GM12878 (cell line): ENCODE results near the gene RFXANK. TPM values are rescaled to one million over a fixed set of nuclear protein-coding genes. Genes with fewer than 3 reads are reported as not detected.

Source experiments
- ATAC-seq: fragments of 200-7000 bp; cut with Tn5 transposase; 3 replicates; pipeline ENCODE4 v1.9.1; 2020; ENCODE audit warnings: mild to moderate bottlenecking, moderate library complexity
- BruUV-seq: library from RNA; stranded (reverse); fragments of 400-500 nt; replicated peaks from 2 replicates; lab custom pipeline; 2021; lab: Mats Ljungman, UMichigan
- CTCF ChIA-PET: fragments of 300-600 bp; sonication (Branson Sonifier 250); formaldehyde crosslinking; extraction: SDS; loops from one replicate; lab custom pipeline; 2021; ENCODE audit warnings: inconsistent platforms; lab: Yijun Ruan, JAX
- POLR2A ChIA-PET: fragments of 350-600 bp; formaldehyde crosslinking; extraction: SDS; loops from one replicate; lab custom pipeline; 2021; ENCODE audit warnings: inconsistent platforms; lab: Charles Lee
- RAD21 ChIA-PET: fragments of 300-600 bp; sonication (Branson Sonifier 250); formaldehyde crosslinking; loops from one replicate; lab custom pipeline; 2023; ENCODE audit warnings: antibody characterized with exemption; ENCODE audit not compliant: unreplicated experiment; lab: Charles Lee
- SMC1A ChIA-PET: fragments of 300-600 bp; sonication (Branson Sonifier 250); formaldehyde crosslinking; loops from one replicate; lab custom pipeline; 2023; ENCODE audit not compliant: unreplicated experiment, uncharacterized antibody; lab: Charles Lee
- DNase-seq: peaks from one replicate; pipeline ENCODE4 v3.0.0-alpha.2; 2011; ENCODE audit warnings: low read depth, low spot score
- FAIRE-seq: peaks from 3 replicates; lab custom pipeline; 2011; peaks lifted over from hg19 to GRCh38; lab: Jason Lieb, UNC
- H2AFZ ChIP-seq: 2 replicates; pipeline ENCODE4 v1.6.0; 2011; ENCODE audit warnings: low read depth, low read length, control low read depth; ENCODE audit not compliant: control insufficient read depth
- H3K27ac ChIP-seq: 2 replicates; pipeline ENCODE4 v1.5.1; 2011; ENCODE audit warnings: control low read depth; ENCODE audit not compliant: control insufficient read depth, insufficient read depth
- H3K27me3 ChIP-seq, 2 experiments: replicated peaks in 1 of 2; 2 replicates each; pipeline versions ENCODE4 v1.6.0 to v1.6.1; 2011; ENCODE audit warnings: low read length in 1 of 2; ENCODE audit not compliant: control insufficient read depth in 2 of 2, insufficient read depth in 2 of 2
- H3K36me3 ChIP-seq, 2 experiments: 2 replicates each; pipeline ENCODE4 v1.5.1; 2011; ENCODE audit warnings: low read length in 1 of 2; ENCODE audit not compliant: control insufficient read depth in 2 of 2, insufficient read depth in 2 of 2
- H3K4me1 ChIP-seq: 2 replicates; pipeline ENCODE4 v1.6.1; 2011; ENCODE audit warnings: mild to moderate bottlenecking, low read length, moderate library complexity, mixed read lengths; ENCODE audit not compliant: control insufficient read depth, insufficient read depth
- H3K4me2 ChIP-seq: 2 replicates; pipeline ENCODE4 v1.6.0; 2011; ENCODE audit warnings: control low read depth; ENCODE audit not compliant: control insufficient read depth, insufficient read depth
- H3K4me3 ChIP-seq: fragments of 200-600 bp; sonication (generic); 2 replicates; pipeline ENCODE4 v1.5.1; 2016
- H3K79me2 ChIP-seq: 2 replicates; pipeline ENCODE4 v1.6.0; 2011; ENCODE audit warnings: low read length; ENCODE audit not compliant: control insufficient read depth, insufficient read depth
- H3K9ac ChIP-seq: 2 replicates; pipeline ENCODE4 v1.8.0; 2011; ENCODE audit warnings: low read length, control low read depth, mixed read lengths; ENCODE audit not compliant: control insufficient read depth, insufficient read depth
- H3K9me3 ChIP-seq: replicated peaks from 3 replicates; pipeline ENCODE4 v1.5.1; 2011; ENCODE audit warnings: mild to moderate bottlenecking, low read length; ENCODE audit not compliant: control insufficient read depth, insufficient read depth
- H4K20me1 ChIP-seq: 2 replicates; pipeline ENCODE4 v1.6.0; 2011; ENCODE audit not compliant: control insufficient read depth, insufficient read depth
- ATF7 ChIP-seq: fragments of 450-650 bp; IDR thresholded peaks from 2 replicates; pipeline ENCODE4 v1.6.1; 2016; ENCODE audit warnings: low read depth, mild to moderate bottlenecking
- CUX1 ChIP-seq: IDR thresholded peaks from 2 replicates; pipeline ENCODE4 v1.6.1; 2012; ENCODE audit warnings: improper control_type of control experiment, low read depth, low read length; ENCODE audit not compliant: insufficient replicate concordance
- SMAD5 ChIP-seq: IDR thresholded peaks from 2 replicates; pipeline ENCODE4 v1.6.1; 2016; ENCODE audit warnings: antibody characterized with exemption, low read depth
- STAT3 ChIP-seq: IDR thresholded peaks from 2 replicates; pipeline ENCODE4 v1.6.1; 2011; ENCODE audit warnings: low read depth, low read length, improper control_type of control experiment
- TARDBP ChIP-seq: IDR thresholded peaks from 2 replicates; pipeline ENCODE4 v1.6.1; 2016; ENCODE audit warnings: borderline replicate concordance
- TCF12 ChIP-seq: IDR thresholded peaks from 2 replicates; pipeline ENCODE4 v1.6.1; 2011; ENCODE audit warnings: low read depth, mild to moderate bottlenecking, low read length
- WGBS: methylation state at CpG from one replicate; pipeline ENCODE4 v1.1.6; 2016; ENCODE audit warnings: low lambda C conversion rate; ENCODE audit not compliant: insufficient replicate concordance, insufficient coverage; ENCODE audit errors: missing lambda C conversion rate; 5-methylcytosine and 5-hydroxymethylcytosine counted together
- in situ Hi-C: fragments of 300-500 bp; cut with MboI; formaldehyde crosslinking; loops from 9 replicates; pipeline ENCODE4 v1.14.3; 2018; ENCODE audit warnings: mixed read lengths
- intact Hi-C: fragments of 100-400 bp; cut with micrococcal nuclease; formaldehyde crosslinking; loops from one replicate; pipeline ENCODE4 v1.14.2; 2022; ENCODE audit not compliant: unreplicated experiment
- polyA plus RNA-seq, 11 experiments: library from polyadenylated mRNA; depleted of rRNA in 4 of 11; unstranded in 6 of 11; stranded (reverse) in 5 of 11; fragments of >200 nt; fragmentation: Nextera tagmentation in 4 of 11; fragmentation: Illumina TruSeq in 1 of 11; extraction: Ambion mirVana in 4 of 11; extraction: Trizol in 1 of 11; gene quantifications; 1 replicate in 1 of 11; 2 replicates in 10 of 11; pipeline versions ENCODE4 v1.2.1 to v1.2.3, GENCODE V29; 2011 to 2016; ENCODE audit warnings: inconsistent platforms in 2 of 11, missing spikeins in 2 of 11, low read depth in 1 of 11
- total RNA-seq, 4 experiments: library from RNA; depleted of rRNA in 3 of 4; stranded (reverse); fragments of >200 nt in 3 of 4; fragmentation: Illumina TruSeq in 1 of 4; extraction: Trizol in 1 of 4; gene quantifications; 2 replicates each; pipeline versions ENCODE4 v1.2.1 to v1.2.3, GENCODE V29; 2013 to 2021
- TF ChIP-seq, protein P1 (sequence below): IDR thresholded peaks from 2 replicates; pipeline ENCODE4 v1.6.1; 2012; ENCODE audit warnings: low read depth, low read length, improper control_type of control experiment

Gene RFXANK
- total and polyA plus RNA-seq, 10 of the 15 experiments (the other 5 are each of a cell fraction or from before 2014, with no cell fraction given), result 70.8 to 125 (median 95.7) TPM

DNA sequence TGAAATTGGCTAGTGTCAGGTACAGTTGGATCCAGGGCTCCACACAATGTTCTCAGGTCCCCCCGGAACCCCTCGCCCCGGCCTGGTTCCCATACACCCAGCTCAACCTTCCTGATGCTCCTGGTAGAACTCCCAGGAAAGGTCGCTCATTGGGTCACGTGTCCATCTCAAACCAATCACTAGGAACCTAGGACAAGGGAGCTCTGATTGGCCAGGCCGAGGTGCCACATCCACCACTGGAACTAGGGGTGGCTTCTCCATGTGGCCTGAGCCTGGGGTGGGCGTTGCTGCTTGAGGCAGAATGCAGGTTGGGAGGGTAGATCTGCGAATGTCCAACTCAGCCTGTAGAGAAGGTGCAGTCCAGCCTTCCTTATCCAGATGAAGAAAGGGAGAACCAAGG is 15.1 kb upstream of the RFXANK start:
- CTCF ChIA-PET, result interaction anchor here (1.1 to 5.0 kb wide), 4 partner anchors 28 to 124 kb away, joined by 3 to 207 read pairs (median 40); no protein-coding TSS in a partner anchor

More for the DNA sequence above, 15.1 kb upstream of the RFXANK start:
- ATAC-seq (no peak), FAIRE-seq (no peak), DNase-seq (no peak)
- intact Hi-C loops, result no loop called here
- in situ Hi-C loops, result loop anchor here (5.0 kb wide), 1 partner anchor 35 kb away; no protein-coding TSS in a partner anchor
- no peaks in the 10 kb centered on the region for H3K27me3 ChIP-seq
- BruUV-seq, result no TSS peak
- no peaks in the 10 kb centered on the region; a peak in 2 of 4 replicates for H3K36me3 ChIP-seq
- no peak overlapping the region for H3K4me3 ChIP-seq
- ChIA-PET SMC1A (interaction anchor here (3.6 to 6.5 kb wide), 2 partner anchors 29 to 33 kb away, joined by 24 to 114 read pairs; no protein-coding TSS in a partner anchor), POLR2A (no interaction called here), RAD21 (interaction anchor here (14.0 kb wide), 1 partner anchor 23 kb away, joined by 394 read pairs; no protein-coding TSS in a partner anchor)
- H3K79me2 ChIP-seq, result no peaks in the 10 kb centered on the region
- no peaks in the 10 kb centered on the region; the same call in 2 of the 3 replicates for H3K9me3 ChIP-seq
- no peak for TF ChIP-seq TCF12
- TF ChIP-seq ATF7, result no peak
- TF ChIP-seq TARDBP, result no peak
- TF ChIP-seq CUX1, result no peak
- no peak for TF ChIP-seq SMAD5
- TF ChIP-seq, protein P1, sequence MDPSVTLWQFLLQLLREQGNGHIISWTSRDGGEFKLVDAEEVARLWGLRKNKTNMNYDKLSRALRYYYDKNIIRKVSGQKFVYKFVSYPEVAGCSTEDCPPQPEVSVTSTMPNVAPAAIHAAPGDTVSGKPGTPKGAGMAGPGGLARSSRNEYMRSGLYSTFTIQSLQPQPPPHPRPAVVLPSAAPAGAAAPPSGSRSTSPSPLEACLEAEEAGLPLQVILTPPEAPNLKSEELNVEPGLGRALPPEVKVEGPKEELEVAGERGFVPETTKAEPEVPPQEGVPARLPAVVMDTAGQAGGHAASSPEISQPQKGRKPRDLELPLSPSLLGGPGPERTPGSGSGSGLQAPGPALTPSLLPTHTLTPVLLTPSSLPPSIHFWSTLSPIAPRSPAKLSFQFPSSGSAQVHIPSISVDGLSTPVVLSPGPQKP, result no peak
- no peak for TF ChIP-seq STAT3
- H4K20me1 ChIP-seq, result no peaks in the 10 kb centered on the region
- 80% methylated on average over 8 of the region's 8 CpGs for WGBS
- no peak overlapping the region for H3K4me2 ChIP-seq
- H3K27ac ChIP-seq, result no peak overlapping the region
- H3K4me1 ChIP-seq, result peaks cover 11% of the 10 kb centered on the region
- H3K9ac ChIP-seq, result no peak overlapping the region
- H2AFZ ChIP-seq, result no peak overlapping the region
